Activated naive CD4-positive, alpha-beta T cell (primary cell): ENCODE data around the gene TMEM179.
"Not testable (repeated sequence)": the region's sequence is repeated elsewhere in the genome, so short reads cannot be mapped to it uniquely, and the experiment has no call there.

ENCODE experiments used
- DNase-seq, 4 experiments: peaks; one replicate each; lab custom pipeline; 2025; lab: John Stamatoyannopoulos, UW

The TMEM179 gene

DNA sequence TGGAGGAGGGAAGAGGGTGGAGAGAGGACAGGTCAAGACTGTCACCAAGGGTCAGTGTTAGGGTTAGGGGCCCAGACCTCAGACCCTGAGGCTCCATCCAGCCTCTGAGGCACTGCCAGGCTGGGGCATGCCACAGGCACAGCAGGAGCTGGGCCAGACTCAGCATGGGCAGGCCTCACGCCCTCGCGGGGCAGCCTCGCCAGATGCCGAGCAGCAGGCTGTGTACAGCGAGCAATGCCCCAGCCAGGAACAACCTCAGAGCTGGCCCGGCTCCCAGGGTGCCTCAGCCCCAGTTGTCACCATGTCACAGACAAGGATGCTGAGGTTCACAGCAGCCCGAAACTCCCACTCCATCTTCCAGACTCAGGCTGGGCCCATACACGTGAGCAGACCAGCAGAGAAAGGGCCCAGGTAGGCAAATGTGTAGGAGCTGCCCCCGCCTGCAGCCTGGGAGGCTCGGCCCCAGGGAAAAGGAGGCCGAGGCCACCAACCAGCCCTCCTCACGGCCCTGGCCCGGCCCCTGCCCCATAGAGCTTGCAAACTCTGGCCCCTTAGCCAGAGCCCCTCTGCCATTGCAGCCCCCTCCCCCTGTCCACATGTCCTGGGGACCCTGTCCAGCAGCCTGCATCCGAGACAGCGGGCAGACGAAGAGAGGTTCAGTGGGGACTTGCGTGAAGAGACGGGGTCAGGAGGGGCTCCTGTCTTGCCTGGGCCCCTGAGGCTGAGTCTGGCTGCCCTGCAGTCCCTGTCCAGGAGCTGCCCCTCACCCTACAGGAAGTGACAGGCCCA, 17.5 kb downstream of the TMEM179 start:
- DNase-seq, result no peak

DNA sequence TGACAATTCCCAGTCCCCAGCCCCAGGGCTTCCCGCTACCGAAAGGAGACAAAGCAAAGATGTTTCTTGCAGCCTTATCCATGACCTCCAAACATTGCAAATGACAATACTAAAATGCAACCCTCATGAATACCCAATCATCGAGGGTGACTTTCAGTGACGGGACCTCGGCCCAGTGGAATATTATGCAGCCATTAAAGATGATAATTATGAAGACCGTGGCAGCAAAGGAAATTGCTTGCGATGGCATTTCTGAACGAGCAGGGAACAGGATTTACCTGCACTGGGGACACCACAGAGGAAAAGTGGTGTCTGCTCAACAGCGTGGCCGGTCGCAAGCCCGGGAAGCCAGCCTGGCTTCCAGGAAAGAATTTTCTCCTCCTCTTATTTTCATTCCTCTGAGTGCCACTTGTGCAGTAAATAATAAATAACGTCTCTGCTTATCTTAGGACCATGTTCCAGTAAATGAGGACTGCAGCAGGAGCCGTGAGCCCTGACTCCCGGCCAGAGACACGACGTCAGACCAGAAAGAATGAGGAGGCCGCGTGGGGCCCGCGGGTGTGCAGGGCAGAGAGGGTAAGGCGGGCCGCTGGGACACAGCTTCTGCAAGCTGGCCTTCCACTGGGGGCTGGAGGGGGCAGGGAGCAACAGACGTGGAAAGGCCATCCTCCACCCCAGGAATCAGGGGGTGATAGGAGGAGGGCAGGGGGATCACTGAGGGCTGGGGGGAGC, 18.4 kb downstream of the TMEM179 start:
- no peak for DNase-seq

- DNase-seq, result no peak
Measured at GRCh38 chr14:104584557-104584956, 20.0 kb downstream of the TMEM179 start.

GRCh38 chr14:104583424-104584306, 20.9 kb downstream of the TMEM179 start:
- DNase-seq, result no peak

- no peak for DNase-seq
Measured at GRCh38 chr14:104582662-104583061, 21.9 kb downstream of the TMEM179 start.

GRCh38 chr14:104582005-104582404, 22.6 kb downstream of the TMEM179 start:
- no peak for DNase-seq

DNA sequence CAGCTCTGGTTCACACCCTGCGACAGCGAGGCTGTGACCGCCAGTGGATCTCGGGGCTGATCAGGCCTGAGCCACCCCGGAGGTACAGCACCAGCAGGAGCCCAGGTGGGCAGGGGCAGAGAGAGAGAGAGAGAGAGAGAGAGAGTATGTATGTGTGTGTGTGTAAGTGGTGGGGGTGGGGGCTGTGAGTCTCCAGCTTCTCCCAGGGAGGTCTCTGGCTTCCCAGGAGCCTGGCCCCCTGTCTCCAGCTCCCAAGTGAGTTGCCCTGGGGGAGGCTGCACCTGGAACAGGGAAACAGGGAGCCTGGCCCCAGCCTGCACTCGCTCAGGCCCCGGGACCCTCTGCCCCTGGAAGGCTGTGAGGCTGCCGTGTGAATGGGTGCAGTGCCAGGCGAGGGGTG, 23.1 kb downstream of the TMEM179 start:
- DNase-seq, result no peak

DNA sequence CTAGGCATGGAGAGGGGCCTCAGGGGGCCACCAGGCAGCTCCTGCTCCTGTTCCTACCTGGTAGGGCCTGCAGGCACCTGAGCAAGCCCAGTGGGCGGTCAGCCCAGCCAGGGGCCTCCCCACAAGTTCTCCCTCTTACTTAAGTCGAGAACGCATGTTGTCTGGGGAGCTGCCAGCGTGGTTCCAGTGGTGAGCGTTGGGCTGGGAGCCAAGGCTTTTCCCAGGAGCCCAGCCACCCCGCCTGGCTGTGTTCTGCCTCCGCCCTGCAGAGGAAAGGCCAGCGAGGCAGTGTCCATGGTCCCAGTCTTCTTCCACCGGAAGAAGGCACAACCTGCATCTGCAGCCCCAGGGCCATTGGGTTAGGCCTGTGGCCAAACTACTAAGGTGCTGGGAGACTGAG, 23.6 kb downstream of the TMEM179 start:
- DNase-seq, result no peak

DNA sequence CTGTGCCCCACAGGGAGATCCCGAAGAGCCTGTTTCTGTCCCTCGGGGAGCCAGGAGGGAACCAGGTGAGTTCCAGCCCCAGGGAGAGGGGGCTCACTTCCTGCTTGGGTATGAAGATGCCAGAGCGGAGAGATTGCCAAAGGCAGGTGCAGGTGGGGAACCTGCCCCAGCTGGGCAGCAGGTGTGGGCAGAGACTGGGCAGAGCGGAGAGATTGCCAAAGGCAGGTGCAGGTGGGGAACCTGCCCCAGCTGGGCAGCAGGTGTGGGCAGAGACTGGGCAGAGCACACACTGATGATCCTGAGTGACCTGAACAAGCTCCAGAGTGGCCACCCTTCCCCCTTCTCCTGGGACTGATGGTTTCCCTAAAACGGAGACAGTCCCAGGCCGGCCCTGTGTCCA, 24.6 kb downstream of the TMEM179 start:
- DNase-seq, result not testable (repeated sequence)

GRCh38 chr14:104579507-104579906, 25.1 kb downstream of the TMEM179 start, which contains the start of gene C14orf180:
Gene C14orf180 (plus strand): TSS chr14:104579764. CDS start chr14:104586431, 6,667 bp downstream.
- no peak for DNase-seq

DNA sequence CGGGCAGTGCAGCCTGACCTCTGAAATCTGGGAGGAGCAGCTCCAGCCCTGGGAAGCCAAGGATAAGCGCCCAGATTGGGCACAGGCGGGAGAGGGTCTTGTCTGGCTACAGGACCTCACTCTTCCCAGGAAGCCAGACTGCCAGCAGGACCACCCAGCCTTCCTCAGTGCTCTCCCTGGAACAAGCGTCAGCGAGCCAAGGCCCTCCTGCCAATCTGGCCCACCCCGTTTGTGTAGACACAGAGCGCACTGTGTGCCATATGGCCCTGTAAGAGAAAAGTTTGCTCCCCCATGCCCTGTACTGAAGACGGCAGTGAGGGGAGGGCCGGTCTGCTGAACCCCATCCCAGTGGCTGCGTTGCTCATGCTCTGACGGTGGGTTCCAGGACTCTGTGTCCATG, 26.3 kb downstream of the TMEM179 start:
- DNase-seq, result no peak

DNA sequence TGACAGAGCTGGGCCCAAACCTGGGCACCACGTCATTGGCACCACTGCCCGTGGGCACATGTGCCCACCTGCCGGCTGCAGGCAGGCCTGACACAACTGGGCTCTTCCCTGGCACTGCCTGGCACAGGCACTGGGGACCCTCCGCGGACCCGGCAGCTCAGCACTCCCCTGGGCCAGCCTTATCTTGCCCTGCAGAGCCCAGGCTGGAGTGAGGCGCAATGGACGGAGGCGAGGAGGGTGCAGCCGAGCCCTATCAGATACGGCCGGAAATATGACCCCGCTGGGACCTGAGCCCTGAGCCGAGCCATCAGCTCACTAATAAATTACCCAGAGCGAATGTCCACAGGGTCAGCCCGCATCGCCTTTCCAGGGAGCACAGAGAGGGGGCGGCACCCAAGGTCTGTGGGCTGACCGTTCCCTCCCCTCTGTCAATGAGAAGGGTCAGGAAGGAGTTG, 26.7 kb downstream of the TMEM179 start:
- no peak for DNase-seq

DNA sequence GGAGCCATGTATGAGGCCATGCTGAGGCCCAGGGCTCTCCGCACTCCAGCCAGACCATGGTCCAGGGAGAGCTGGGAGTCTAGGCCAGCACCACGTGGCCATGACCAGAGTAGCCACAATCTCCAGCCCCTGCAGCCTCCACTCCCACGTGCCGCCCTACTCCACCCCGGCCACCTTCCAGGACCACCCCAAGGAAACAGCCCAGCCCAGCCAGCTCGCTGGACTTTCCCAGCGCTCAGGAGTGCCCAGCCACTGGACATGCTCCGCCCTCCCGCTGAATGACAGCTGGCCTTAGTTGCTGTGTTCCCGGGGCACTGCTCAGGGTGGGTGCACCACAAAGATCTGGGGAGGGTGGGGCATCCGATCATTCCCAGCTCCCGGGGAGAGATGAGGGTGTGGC, 27.1 kb downstream of the TMEM179 start:
- no peak for DNase-seq

DNA sequence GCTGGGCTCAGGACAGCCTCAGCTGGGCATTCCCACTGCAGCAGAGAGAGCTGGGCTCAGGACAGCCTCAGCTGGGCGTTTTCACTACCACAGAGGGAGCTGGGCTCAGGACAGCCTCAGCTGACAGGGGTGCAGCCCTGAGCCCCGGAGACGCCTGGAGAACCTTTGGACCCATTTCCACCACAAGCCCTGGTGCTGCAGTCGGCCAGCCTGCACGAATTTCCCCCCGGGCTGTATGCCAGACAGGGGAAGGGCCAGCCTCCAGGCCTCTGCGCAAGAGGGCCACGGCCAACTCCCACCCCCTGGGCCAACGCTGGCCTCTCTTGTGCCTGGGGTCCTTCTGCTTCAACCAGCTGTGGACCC, 27.6 kb downstream of the TMEM179 start:
- no peak for DNase-seq

DNA sequence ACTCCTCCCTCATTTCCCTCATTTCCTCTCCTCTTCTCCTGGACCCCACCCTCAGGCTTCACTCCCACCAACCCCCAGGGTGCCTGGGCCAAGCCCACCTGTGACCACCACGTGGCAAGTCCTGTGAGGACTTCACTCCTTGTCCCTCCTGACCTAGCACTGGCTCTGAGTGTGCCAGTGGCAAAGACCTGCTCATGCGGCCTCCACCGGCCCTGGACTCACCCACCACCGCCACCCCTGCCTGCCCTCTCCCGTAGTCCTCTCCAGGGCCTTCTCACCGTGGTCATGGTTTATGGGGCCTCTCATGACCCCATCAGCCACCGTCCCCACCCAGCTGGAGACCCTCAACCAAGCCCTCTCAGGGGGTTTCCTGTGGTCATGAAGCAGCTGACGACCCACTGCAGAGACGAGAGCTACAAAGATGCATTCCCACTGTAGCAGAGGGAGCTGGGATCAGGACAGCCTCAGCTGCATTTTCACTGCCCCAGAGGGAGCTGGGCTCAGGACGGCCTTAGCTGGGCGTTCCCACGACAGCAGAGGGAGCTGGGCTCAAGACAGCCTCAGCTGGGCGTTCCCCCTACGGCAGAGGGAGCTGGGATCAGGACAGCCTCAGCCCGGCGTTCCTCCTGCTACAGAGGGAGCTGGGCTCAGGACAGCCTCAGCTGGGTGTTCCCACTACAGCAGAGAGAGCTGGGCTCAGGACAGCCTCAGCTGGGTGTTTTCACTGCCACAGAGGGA, 28.2 kb downstream of the TMEM179 start:
- DNase-seq, result no peak

- DNase-seq, result no peak
Measured at GRCh38 chr14:104574978-104575583, 29.5 kb downstream of the TMEM179 start.

DNA sequence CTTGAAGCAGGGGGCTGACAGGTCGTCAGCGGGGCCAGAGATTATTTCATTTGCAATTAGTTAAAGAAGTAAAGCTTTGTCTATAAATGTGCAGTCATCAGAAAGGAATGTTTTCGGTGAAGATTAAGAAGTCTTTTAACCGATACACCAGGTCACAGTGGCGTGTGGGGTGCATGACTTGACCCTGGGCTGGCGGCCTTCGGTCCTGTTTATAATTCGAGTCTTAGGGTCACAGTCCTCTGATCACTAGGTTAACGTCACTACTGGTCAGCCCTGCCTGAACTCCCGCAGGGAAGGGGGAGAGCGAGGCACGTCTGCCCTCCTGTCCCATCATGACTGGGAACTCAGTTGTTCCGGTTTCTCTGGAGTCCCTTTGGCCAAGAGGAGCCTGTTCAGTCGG, 30.0 kb downstream of the TMEM179 start:
- DNase-seq, result no peak

GRCh38 chr14:104573930-104574329, 30.6 kb downstream of the TMEM179 start:
- no peak for DNase-seq

DNA sequence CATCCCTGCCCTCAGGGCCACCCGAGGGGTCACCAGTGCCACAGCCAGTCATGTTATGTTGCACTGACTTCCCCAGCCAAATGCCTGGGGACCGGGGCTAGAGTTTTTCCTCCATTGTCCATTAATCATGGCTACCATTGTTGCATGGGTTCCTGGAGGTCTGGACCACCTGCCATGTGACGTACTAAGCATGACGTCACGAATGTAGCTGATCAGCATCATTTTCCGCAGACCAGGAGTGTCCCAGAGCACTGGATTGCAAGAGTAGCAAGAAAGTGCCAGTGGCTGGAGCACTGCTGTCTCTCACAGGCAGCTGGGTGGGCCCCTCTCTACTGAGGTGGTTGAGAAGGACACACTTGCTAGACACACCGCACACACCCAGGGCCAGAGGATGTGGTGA, 31.9 kb downstream of the TMEM179 start:
- no peak for DNase-seq

- no peak for DNase-seq
Measured at GRCh38 chr14:104572024-104572626, 32.4 kb downstream of the TMEM179 start.

DNA sequence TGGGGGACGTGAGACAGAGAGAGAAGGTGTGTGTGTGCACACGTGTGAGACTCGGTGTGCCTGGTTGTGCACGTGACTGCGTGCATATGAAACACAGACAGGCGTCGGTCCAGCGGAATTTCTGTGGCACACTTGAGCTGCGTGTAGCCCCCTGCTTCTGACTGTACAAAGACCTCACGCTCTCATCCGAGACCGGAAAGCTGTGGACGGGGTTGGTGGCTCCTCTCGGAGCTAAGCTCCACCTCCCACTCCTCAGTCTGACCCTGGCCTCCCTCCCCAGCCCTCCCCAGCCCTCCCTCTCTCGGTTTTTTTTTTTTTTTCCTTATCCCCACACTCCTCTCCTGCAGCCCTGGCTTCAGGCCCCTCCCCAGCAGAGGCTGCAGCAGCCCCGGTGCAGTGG, 33.3 kb downstream of the TMEM179 start:
- DNase-seq, result no peak
